Keratinocyte (primary cell): ENCODE results near the gene PGAP3. TPM values are rescaled to one million over a fixed set of nuclear protein-coding genes. Genes with fewer than 3 reads are reported as not detected.
A peak's percentile ranks its signal among the peaks of the same experiment; 100 is the strongest.

Experiments used
- DNase-seq: peaks from one replicate; pipeline ENCODE4 v3.0.0-alpha.2; 2011; ENCODE audit warnings: low read depth, missing footprints, low spot score
- FAIRE-seq: peaks from 2 replicates; lab custom pipeline; 2011; peaks lifted over from hg19 to GRCh38; lab: Jason Lieb, UNC
- H2AFZ ChIP-seq: 2 replicates; pipeline ENCODE4 v1.6.0; 2012; ENCODE audit warnings: low read length, control low read depth, inconsistent platforms; ENCODE audit not compliant: control insufficient read depth
- H3K27ac ChIP-seq: 2 replicates; pipeline ENCODE4 v1.5.1; 2011; ENCODE audit warnings: low read length; ENCODE audit not compliant: control insufficient read depth, insufficient read depth
- H3K27me3 ChIP-seq: 3 replicates; pipeline ENCODE4 v1.6.0; 2011; ENCODE audit warnings: low read length; ENCODE audit not compliant: control insufficient read depth, insufficient read depth; ENCODE audit errors: extremely low read depth
- H3K36me3 ChIP-seq, 2 experiments: 2 replicates in 1 of 2; 3 replicates in 1 of 2; pipeline ENCODE4 v1.5.1; 2011; ENCODE audit warnings: low read length in 2 of 2, mild to moderate bottlenecking in 1 of 2; ENCODE audit not compliant: control insufficient read depth in 2 of 2, insufficient read depth in 2 of 2; ENCODE audit errors: extremely low read depth in 1 of 2
- H3K4me1 ChIP-seq: 3 replicates; pipeline ENCODE4 v1.5.1; 2011; ENCODE audit warnings: low read length; ENCODE audit not compliant: control insufficient read depth, insufficient read depth; ENCODE audit errors: extremely low read depth
- H3K4me2 ChIP-seq: 3 replicates; pipeline ENCODE4 v1.6.0; 2011; ENCODE audit warnings: low read depth, low read length; ENCODE audit not compliant: control insufficient read depth, insufficient read depth; ENCODE audit errors: extremely low read depth
- H3K4me3 ChIP-seq, 3 experiments: fragments of 200-600 bp in 1 of 3; sonication (generic) in 1 of 3; 2 replicates in 2 of 3; 3 replicates in 1 of 3; pipeline ENCODE4 v1.5.1; 2011 to 2016; ENCODE audit warnings: low read length in 3 of 3, mild to moderate bottlenecking in 3 of 3, control low read depth in 2 of 3, inconsistent platforms in 1 of 3, low read depth in 1 of 3, mixed read lengths in 1 of 3, mixed run types in 1 of 3, moderate library complexity in 1 of 3; ENCODE audit not compliant: control insufficient read depth in 2 of 3, insufficient read depth in 2 of 3; ENCODE audit errors: extremely low read depth in 1 of 3
- H3K79me2 ChIP-seq: 2 replicates; pipeline ENCODE4 v1.6.0; 2012; ENCODE audit warnings: low read length; ENCODE audit not compliant: control insufficient read depth, insufficient read depth
- H3K9ac ChIP-seq: 3 replicates; pipeline ENCODE4 v1.6.0; 2011; ENCODE audit warnings: low read length; ENCODE audit not compliant: control insufficient read depth, insufficient read depth; ENCODE audit errors: extremely low read depth
- H3K9me1 ChIP-seq: 3 replicates; pipeline ENCODE4 v1.6.0; 2011; ENCODE audit warnings: low read length; ENCODE audit not compliant: control insufficient read depth, insufficient read depth; ENCODE audit errors: extremely low read depth
- H3K9me3 ChIP-seq: 2 replicates; pipeline ENCODE4 v1.5.1; 2012; ENCODE audit warnings: low read depth, low read length; ENCODE audit not compliant: control insufficient read depth
- H4K20me1 ChIP-seq: 3 replicates; pipeline ENCODE4 v1.6.0; 2011; ENCODE audit warnings: low read length; ENCODE audit not compliant: control insufficient read depth, insufficient read depth; ENCODE audit errors: extremely low read depth
- EZH2 ChIP-seq: IDR thresholded peaks from one replicate; pipeline ENCODE4 v1.6.1; 2012; ENCODE audit warnings: inconsistent platforms, mild to moderate bottlenecking, low read length, moderate library complexity
- dilution Hi-C: fragments of 300-500 bp; cut with MboI; formaldehyde crosslinking; loops from one replicate; pipeline ENCODE4 v1.7.0; 2020; ENCODE audit warnings: low sequenced_read_pairs; ENCODE audit not compliant: extremely low pct_ligation_motif_present
- polyA minus RNA-seq, 3 experiments: library from RNA; depleted of rRNA, polyadenylated mRNA; stranded (reverse); fragments of >200 nt; gene quantifications; 1 replicate in 1 of 3; 2 replicates in 1 of 3; 3 replicates in 1 of 3; pipeline ENCODE4 v1.2.3, GENCODE V29; 2011
- polyA plus RNA-seq, 5 experiments: library from polyadenylated mRNA; depleted of rRNA in 3 of 5; stranded (reverse) in 3 of 5; stranded (forward) in 1 of 5; unstranded in 1 of 5; fragments of >200 nt; gene quantifications; 1 replicate in 1 of 5; 2 replicates in 3 of 5; 3 replicates in 1 of 5; pipeline versions ENCODE4 v1.2.1 to v1.2.3, GENCODE V29; 2011 to 2012; ENCODE audit warnings: missing spikeins in 2 of 5, low read depth in 1 of 5, low replicate concordance in 1 of 5
- TF ChIP-seq, protein P1 (sequence below), 3 experiments: IDR thresholded peaks in 1 of 3; conservative IDR thresholded peaks in 1 of 3; optimal IDR thresholded peaks in 1 of 3; 2 replicates in 2 of 3; 3 replicates in 1 of 3; pipeline versions ENCODE3 to v1.5.1; 2011; ENCODE audit warnings: low read length in 3 of 3, mild to moderate bottlenecking in 3 of 3, moderate library complexity in 2 of 3, control low read depth in 1 of 3, inconsistent platforms in 1 of 3; ENCODE audit not compliant: insufficient read depth in 2 of 3; ENCODE audit errors: extremely low read depth in 1 of 3

PGAP3 gene
- polyA plus RNA-seq (4.8 to 10.8 TPM (median 5.6 TPM) in 3 replicates), polyA minus RNA-seq (10.4 to 23.9 TPM (median 16.9 TPM) in 3 replicates)
- 1.8 TPM for polyA plus RNA-seq (2011; ENCODE audit: low read depth)
- polyA plus RNA-seq (2011; cell fraction: cytosol; rRNA removed), result 3.5 and 4.9 TPM in 2 replicates
- 21.6 and 27.4 TPM in 2 replicates for polyA plus RNA-seq (2011; cell fraction: nucleus; rRNA removed)
- 5.2 and 11.7 TPM in 2 replicates for polyA plus RNA-seq (2012; ENCODE audit: low replicate concordance)
- polyA minus RNA-seq (2011; cell fraction: cytosol; rRNA and poly(A)+ RNA removed), result 9.6 TPM
- 9.9 and 11.1 TPM in 2 replicates for polyA minus RNA-seq (2011; cell fraction: nucleus; rRNA and poly(A)+ RNA removed)

GRCh38 chr17:39687546-39688474 lies at the start of gene PGAP3:
TSS of gene PGAP3 (minus strand) at chr17:39688057. CDS start at chr17:39688014, 43 bp downstream.
- no peak for FAIRE-seq
- peak; percentile 53 for DNase-seq
- Histone ChIP-seq H2AFZ (peak within 1 kb of the TSS; percentile 69), H3K27me3 (no peaks in the 10 kb centered on the region), H3K9me3 (no peaks in the 10 kb centered on the region), H3K79me2 (no peaks in the 10 kb centered on the region), H3K9ac (peak within 1 kb of the TSS; percentile 76), H3K4me2 (peak within 1 kb of the TSS; percentile 97), H3K4me3 (peak within 1 kb of the TSS; percentile 47 to 84 (median 73)), H3K9me1 (no peaks in the 10 kb centered on the region), H4K20me1 (no peaks in the 10 kb centered on the region), H3K27ac (peak within 1 kb of the TSS; percentile 57), H3K4me1 (peaks cover 14% of the 10 kb centered on the region), H3K36me3 (no peaks in the 10 kb centered on the region)
- dilution Hi-C loops, result no loop called here
- TF ChIP-seq, protein P1, sequence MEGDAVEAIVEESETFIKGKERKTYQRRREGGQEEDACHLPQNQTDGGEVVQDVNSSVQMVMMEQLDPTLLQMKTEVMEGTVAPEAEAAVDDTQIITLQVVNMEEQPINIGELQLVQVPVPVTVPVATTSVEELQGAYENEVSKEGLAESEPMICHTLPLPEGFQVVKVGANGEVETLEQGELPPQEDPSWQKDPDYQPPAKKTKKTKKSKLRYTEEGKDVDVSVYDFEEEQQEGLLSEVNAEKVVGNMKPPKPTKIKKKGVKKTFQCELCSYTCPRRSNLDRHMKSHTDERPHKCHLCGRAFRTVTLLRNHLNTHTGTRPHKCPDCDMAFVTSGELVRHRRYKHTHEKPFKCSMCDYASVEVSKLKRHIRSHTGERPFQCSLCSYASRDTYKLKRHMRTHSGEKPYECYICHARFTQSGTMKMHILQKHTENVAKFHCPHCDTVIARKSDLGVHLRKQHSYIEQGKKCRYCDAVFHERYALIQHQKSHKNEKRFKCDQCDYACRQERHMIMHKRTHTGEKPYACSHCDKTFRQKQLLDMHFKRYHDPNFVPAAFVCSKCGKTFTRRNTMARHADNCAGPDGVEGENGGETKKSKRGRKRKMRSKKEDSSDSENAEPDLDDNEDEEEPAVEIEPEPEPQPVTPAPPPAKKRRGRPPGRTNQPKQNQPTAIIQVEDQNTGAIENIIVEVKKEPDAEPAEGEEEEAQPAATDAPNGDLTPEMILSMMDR (optimal IDR thresholded peaks at IDR 0.05 in 1 of 3, IDR thresholded peaks at IDR 0.05 in 1 of 3, conservative IDR thresholded peaks at IDR 0.05 in 1 of 3; ENCODE audit: extremely low read depth in 1 of 3, insufficient read depth in 2 of 3, low read length in 3 of 3), result peak in 1 of 3 experiments; percentile 32
- TF ChIP-seq EZH2, result no peak

DNA sequence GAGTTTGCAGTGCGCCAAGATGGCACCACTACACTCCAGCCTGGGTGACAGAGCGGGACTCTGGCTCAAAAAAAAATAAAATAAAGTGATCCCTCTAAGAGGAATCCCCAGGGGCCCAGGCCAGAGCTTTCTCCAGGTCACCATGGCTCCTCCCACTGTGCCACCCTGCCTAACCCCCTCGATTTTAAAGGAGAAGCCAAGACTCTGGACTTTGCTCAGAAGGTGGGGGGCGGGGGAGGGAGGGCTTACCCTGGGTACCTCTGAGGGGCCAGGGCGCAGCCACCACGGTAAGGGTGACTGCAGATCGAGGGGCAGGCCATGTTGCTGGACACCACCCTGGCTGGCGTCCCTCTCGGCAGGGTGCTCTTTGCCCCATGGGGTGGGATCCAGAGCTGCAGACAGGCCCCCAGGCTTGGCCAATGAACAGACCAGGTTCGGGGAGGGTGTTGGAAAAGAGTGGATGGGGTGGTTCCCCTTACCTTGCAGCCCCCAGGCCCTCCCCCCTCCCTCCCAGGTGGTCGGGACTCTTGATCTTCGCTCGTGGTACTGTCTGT lies 49.4 kb upstream of the PGAP3 start:
- H3K4me1 ChIP-seq, result peaks cover 28% of the 10 kb centered on the region
- no peak overlapping the region for H2AFZ ChIP-seq
- peaks cover 0 to 2% of the 10 kb centered on the region in 2 experiments for H3K36me3 ChIP-seq
- FAIRE-seq, result no peak
- TF ChIP-seq, protein P1 (optimal IDR thresholded peaks at IDR 0.05 in 1 of 3, IDR thresholded peaks at IDR 0.05 in 1 of 3, conservative IDR thresholded peaks at IDR 0.05 in 1 of 3; ENCODE audit: extremely low read depth in 1 of 3, insufficient read depth in 2 of 3, low read length in 3 of 3), result no peak
- TF ChIP-seq EZH2, result no peak
- no peak overlapping the region for H3K9ac ChIP-seq
- peak overlapping the region in 2 of 3 experiments; percentile 73 to 89 for H3K4me3 ChIP-seq
- H3K4me2 ChIP-seq, result peak overlapping the region; percentile 93
- H3K9me3 ChIP-seq, result no peaks in the 10 kb centered on the region
- no peaks in the 10 kb centered on the region for H3K79me2 ChIP-seq
- dilution Hi-C loops, result no loop called here
- no peak for DNase-seq
- no peaks in the 10 kb centered on the region for H3K27me3 ChIP-seq
- H3K9me1 ChIP-seq, result no peaks in the 10 kb centered on the region
- no peaks in the 10 kb centered on the region for H4K20me1 ChIP-seq
- H3K27ac ChIP-seq, result no peak overlapping the region
